Measurements from ENCODE around the gene RBM20. TPM values are rescaled to one million over a fixed set of nuclear protein-coding genes. Genes with fewer than 3 reads are reported as not detected.

Gene RBM20
- total RNA-seq, 1 donor, result 0.09 TPM

GRCh38 chr10:110679486-110680272 lies 35.5 kb downstream of the RBM20 start:
- DNase-seq (ENCODE audit: low read depth), result no peak
- TF ChIP-seq, protein P1, sequence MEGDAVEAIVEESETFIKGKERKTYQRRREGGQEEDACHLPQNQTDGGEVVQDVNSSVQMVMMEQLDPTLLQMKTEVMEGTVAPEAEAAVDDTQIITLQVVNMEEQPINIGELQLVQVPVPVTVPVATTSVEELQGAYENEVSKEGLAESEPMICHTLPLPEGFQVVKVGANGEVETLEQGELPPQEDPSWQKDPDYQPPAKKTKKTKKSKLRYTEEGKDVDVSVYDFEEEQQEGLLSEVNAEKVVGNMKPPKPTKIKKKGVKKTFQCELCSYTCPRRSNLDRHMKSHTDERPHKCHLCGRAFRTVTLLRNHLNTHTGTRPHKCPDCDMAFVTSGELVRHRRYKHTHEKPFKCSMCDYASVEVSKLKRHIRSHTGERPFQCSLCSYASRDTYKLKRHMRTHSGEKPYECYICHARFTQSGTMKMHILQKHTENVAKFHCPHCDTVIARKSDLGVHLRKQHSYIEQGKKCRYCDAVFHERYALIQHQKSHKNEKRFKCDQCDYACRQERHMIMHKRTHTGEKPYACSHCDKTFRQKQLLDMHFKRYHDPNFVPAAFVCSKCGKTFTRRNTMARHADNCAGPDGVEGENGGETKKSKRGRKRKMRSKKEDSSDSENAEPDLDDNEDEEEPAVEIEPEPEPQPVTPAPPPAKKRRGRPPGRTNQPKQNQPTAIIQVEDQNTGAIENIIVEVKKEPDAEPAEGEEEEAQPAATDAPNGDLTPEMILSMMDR (IDR thresholded peaks at IDR 0.05; ENCODE audit: insufficient read depth, low read length), result no peak
- no peak overlapping the region for H3K4me3 ChIP-seq (ENCODE audit: low read depth, low read length)

DNA sequence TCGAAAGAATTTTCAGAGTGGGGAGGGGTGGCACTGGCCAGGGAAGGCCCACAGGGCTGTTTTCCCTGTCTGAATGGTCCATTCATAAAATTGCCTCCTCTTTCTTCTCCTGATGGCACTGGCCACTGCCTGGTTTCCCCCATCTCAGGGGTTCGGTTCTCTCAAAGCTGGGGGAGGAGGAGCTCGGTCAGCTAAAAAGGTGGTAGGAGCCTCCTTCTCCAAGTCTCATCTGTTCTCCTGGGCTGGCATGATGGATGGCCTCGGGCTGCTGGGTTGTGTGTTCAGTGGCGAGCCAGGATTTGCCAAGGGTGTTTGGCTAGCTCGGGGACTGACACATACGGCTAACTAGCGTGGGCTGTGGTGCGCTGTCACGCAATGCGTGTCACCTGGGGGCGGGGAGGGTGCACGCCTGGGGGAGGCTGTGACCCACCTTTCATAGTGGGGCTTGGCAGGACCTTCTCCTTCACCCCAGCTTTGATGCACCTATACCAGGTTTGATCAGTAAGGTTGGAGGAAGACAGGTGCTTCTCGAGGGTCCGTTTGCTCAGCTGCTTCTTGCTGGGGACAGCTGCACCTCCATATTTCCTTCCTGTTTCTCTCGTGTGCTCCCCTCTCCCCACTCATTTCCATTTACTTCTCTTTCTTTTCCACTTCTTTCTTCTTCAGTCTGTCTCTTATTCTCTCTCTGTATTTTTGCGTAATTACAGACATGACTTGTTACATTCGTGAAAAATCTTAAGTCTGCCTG lies 36.3 kb downstream of the RBM20 start:
- no peak overlapping the region for H3K4me3 ChIP-seq (ENCODE audit: low read depth, low read length)
- TF ChIP-seq, protein P1 (IDR thresholded peaks at IDR 0.05; ENCODE audit: insufficient read depth, low read length), result no peak
- no peak for DNase-seq (ENCODE audit: low read depth)

DNA sequence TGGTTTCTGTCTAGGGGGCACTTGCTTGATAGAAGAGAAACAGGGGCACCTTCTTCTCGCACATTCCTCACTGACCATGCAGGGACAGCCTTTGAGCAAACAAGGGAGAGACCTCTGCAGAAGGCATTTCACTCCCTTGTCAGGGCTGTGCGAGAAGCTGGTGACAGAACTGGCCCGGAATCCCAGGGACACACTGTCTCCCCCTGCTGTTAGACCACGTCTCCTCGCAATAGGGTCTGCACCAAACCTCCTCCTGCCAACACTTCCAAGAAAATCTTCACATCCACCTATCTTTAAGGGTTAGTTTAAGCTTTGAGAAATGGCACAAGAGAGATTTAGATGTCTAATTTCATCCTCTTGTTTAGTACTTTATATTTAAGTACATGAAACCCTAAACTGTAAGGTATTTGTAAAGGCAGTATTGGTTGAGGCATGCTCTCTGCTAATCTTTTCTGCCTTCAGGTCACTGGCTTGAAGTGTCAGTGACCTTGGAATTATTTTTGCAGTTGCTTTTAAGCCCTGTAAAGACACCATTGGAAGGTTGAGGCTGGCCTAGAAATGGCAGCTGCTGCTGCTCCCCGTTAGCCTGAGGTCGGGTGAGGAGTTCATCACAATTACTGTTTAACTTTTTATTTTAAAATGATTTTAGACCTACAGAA lies 37.0 kb downstream of the RBM20 start:
- H3K4me3 ChIP-seq (ENCODE audit: low read depth, low read length), result no peak overlapping the region
- no peak for DNase-seq (ENCODE audit: low read depth)
- TF ChIP-seq, protein P1 (IDR thresholded peaks at IDR 0.05; ENCODE audit: insufficient read depth, low read length), result peak; percentile 44

- no peak overlapping the region for H3K4me3 ChIP-seq (ENCODE audit: low read depth, low read length)
- DNase-seq (ENCODE audit: low read depth), result no peak
- TF ChIP-seq, protein P1 (IDR thresholded peaks at IDR 0.05; ENCODE audit: insufficient read depth, low read length), result no peak
Measured at GRCh38 chr10:110682348-110682747, 38.2 kb downstream of the RBM20 start.

DNA sequence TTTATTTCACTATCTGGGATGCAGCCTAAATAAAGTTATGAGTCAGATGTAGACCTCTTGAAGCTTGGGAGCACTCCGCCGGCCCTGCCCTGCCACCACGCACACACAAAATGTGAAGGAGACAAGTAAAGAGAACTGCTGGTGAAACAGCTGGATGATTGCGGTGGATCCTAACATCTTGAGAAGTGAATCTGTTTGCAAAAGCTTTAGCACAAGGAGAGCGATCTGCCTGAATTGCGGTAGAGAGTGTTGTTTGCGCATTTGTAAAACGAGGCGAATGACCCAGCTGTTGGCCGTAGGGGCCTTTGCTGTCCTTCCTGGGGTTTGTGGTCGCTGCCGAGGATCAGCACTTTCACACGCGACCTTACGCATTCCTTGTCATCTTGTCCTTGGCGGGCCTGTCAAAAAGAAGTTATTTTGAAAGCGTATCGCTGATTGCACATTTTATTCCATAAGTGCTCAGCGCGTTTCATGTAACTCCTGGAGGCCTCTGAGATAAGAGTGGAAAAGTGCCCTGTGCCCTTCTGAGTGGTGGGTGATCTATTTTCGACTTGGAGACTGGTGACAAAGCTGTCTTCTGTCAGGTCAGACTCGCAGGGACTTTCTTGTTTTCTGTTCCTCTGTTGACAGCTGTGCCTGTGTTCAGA lies 40.8 kb downstream of the RBM20 start:
- TF ChIP-seq, protein P1 (IDR thresholded peaks at IDR 0.05; ENCODE audit: insufficient read depth, low read length), result no peak
- peak; percentile 25 for DNase-seq (ENCODE audit: low read depth)
- no peak overlapping the region for H3K4me3 ChIP-seq (ENCODE audit: low read depth, low read length)

DNA sequence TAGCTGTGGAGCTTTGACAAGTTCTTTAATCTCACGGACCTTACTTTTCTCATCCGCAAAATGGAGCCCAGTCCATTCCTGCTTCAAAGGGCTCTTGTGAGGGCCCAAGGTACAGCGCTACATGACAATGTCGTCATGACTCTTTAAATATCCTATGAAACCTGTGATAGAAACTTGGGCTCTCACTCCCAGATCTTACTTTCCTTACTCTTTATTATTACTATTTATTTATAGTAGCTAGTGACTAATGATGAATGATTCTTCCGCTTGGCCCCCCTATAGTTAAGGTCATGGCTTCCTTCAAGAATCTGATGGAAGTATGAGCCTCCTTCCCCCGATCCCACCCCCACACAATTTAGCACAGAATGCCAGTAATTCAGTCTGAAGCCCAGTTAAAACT lies 41.9 kb downstream of the RBM20 start:
- no peak overlapping the region for H3K4me3 ChIP-seq (ENCODE audit: low read depth, low read length)
- TF ChIP-seq, protein P1 (IDR thresholded peaks at IDR 0.05; ENCODE audit: insufficient read depth, low read length), result no peak
- no peak for DNase-seq (ENCODE audit: low read depth)
